Measurements from ENCODE around the gene RHOT2.
"Not testable (repeated sequence)": the region's sequence is repeated elsewhere in the genome, so short reads cannot be mapped to it uniquely, and the experiment has no call there.

The RHOT2 gene

GRCh38 chr16:689175-689897 lies 21.4 kb downstream of the RHOT2 start:
- peak overlapping the region; percentile 82 for H3K4me3 ChIP-seq (ENCODE audit: low read depth, low read length)
- H3K36me3 ChIP-seq (replicated peaks): peaks cover 5% of the 10 kb centered on the region
- H3K27me3 ChIP-seq (replicated peaks): peaks cover 13% of the 10 kb centered on the region
- no peak for DNase-seq
- peak overlapping the region; percentile 67 for H3K27ac ChIP-seq
- no peak for TF ChIP-seq CTCF (IDR thresholded peaks at IDR 0.05; ENCODE audit: low read depth, low read length, missing control alignments)
- in situ Hi-C loops (cut with HindIII; ENCODE audit: low pct_ligation_motif_present, low sequenced_read_pairs): no loop called here

DNA sequence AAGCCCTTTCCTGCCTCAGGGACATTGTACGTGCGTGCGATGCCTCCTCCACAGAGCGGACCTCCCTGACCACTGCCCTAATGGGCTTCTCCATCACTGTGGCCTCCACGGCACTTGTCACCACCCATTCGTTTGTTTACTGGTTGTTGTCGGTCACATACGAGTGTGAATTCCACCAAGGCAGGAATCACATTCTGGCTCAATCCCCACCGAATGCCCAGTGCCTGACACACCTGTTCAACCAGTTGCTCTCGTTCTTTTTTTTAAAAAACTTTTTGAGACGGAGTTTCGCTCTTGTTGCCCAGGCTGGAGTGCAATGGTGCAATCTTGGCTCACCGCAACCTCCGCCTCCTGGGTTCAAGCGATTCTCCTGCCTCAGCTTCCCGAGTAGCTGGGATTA lies 23.3 kb downstream of the RHOT2 start:
- H3K27ac ChIP-seq; DNase-seq; H3K36me3 ChIP-seq (replicated peaks); in situ Hi-C loops (cut with HindIII; ENCODE audit: low pct_ligation_motif_present, low sequenced_read_pairs); H3K4me3 ChIP-seq (ENCODE audit: low read depth, low read length): not testable (repeated sequence)
- peaks cover 30% of the 10 kb centered on the region for H3K27me3 ChIP-seq (replicated peaks)

GRCh38 chr16:692356-693108 lies 24.6 kb downstream of the RHOT2 start:
- Histone ChIP-seq H3K4me3 (ENCODE audit: low read depth, low read length) (no peak overlapping the region), H3K27ac (no peak overlapping the region), H3K27me3 (replicated peaks) (peaks cover 31% of the 10 kb centered on the region), H3K36me3 (replicated peaks) (no peaks in the 10 kb centered on the region)
- in situ Hi-C loops (cut with HindIII; ENCODE audit: low pct_ligation_motif_present, low sequenced_read_pairs): no loop called here
- no peak for DNase-seq
- no peak for TF ChIP-seq CTCF (IDR thresholded peaks at IDR 0.05; ENCODE audit: low read depth, low read length, missing control alignments)

DNA sequence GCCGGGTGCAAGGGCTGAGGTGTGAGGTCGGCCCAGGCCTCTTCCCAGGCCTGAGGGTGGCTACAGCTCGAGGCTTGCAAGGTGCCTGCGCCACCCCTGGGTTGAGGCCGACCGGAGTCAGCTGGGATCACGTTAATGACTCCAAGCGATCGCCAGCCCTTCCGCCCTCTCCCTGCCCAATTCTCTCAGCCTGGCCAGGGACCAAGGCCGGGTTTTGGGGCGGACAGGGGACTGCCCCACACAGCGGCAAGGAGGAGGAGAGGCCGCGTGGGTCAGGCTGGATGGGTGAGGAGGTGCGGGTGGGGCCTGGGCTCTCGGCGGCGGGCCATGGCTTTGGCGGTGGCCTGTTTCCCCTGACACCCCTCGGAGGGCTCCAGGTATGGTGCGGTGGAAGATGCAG lies 25.4 kb downstream of the RHOT2 start:
- no peak for DNase-seq
- in situ Hi-C loops (cut with HindIII; ENCODE audit: low pct_ligation_motif_present, low sequenced_read_pairs): no loop called here
- Histone ChIP-seq H3K27ac (no peak overlapping the region), H3K36me3 (replicated peaks) (no peaks in the 10 kb centered on the region), H3K4me3 (ENCODE audit: low read depth, low read length) (no peak overlapping the region), H3K27me3 (replicated peaks) (peaks cover 31% of the 10 kb centered on the region)
- TF ChIP-seq CTCF (IDR thresholded peaks at IDR 0.05; ENCODE audit: low read depth, low read length, missing control alignments): no peak

DNA sequence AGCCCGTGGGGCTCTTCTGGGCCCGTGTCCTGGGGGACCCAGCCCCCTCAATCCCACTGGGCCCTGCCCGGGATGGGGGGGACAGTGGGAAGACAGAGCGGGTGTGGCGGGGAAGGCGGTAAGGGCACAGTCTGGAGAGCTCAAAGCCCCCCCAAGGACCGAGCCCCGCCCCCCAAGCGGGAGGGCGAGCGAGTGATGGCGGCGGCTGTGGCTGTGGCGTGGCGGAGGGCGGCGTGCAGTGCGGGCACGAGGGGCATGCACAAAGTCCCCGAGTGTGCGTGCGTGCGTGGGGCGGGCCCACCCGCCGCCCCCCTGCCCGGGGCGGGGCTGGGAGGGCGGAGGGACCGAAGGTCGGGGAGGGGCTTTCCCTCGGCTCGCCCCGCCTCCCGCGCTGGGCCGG lies 25.8 kb downstream of the RHOT2 start:
- H3K4me3 ChIP-seq (ENCODE audit: low read depth, low read length): no peak overlapping the region
- peaks cover 31% of the 10 kb centered on the region for H3K27me3 ChIP-seq (replicated peaks)
- no peak for TF ChIP-seq CTCF (IDR thresholded peaks at IDR 0.05; ENCODE audit: low read depth, low read length, missing control alignments)
- H3K36me3 ChIP-seq (replicated peaks): no peaks in the 10 kb centered on the region
- in situ Hi-C loops (cut with HindIII; ENCODE audit: low pct_ligation_motif_present, low sequenced_read_pairs): no loop called here
- no peak for DNase-seq
- no peak overlapping the region for H3K27ac ChIP-seq

DNA sequence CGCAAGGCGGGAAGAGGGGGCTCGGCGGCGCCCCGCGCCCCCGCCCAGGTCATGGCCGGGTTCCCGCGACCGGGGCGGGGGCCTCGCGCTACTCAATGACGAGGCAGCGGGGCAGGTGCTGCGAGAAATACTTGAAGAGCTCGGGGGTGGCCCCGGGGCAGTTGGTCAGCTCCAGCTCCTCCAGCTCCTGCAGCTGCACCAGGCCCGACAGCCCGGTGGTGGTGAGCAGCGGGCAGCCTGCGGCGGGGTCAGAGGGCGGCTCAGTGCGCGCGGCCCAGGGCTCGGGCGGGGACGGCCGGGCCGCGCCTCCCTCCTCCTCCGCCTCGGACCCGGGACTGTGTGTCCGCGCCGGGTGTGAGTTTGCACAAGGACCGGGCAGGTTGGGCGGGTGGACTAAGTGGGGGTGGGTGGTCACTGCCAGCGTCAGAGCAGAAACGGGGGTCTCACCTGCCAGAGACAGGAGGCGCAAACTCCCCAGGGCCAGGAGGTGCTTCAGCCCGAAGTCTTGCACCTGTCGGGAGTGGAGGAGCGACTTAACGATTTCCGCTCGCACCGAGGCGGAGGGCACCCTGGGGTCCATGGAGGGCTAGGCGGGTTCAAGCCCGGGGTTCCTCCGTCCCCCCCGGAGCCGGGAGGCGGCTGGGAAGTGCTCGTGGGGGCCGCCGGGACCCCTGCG lies 26.4 kb downstream of the RHOT2 start:
- H3K27me3 ChIP-seq (replicated peaks): peaks cover 31% of the 10 kb centered on the region
- in situ Hi-C loops (cut with HindIII; ENCODE audit: low pct_ligation_motif_present, low sequenced_read_pairs): no loop called here

More for the DNA sequence above, 26.4 kb downstream of the RHOT2 start:
- Histone ChIP-seq H3K27ac (no peak overlapping the region), H3K4me3 (ENCODE audit: low read depth, low read length) (no peak overlapping the region), H3K36me3 (replicated peaks) (no peaks in the 10 kb centered on the region)
- no peak for TF ChIP-seq CTCF (IDR thresholded peaks at IDR 0.05; ENCODE audit: low read depth, low read length, missing control alignments)
- no peak for DNase-seq

All from brain microvascular endothelial cell (primary cell).